Renal pelvis (tissue), 4 donors: ENCODE results near the gene XKR7. TPM values are rescaled to one million over a fixed set of nuclear protein-coding genes. Genes with fewer than 3 reads are reported as not detected.

ENCODE experiments used
- DNase-seq: peaks from one replicate; pipeline ENCODE4 v3.0.0-alpha.2; 2013
- polyA plus RNA-seq, 3 donors: library from polyadenylated mRNA; unstranded; fragments of 120-200 nt; gene quantifications; one replicate each; pipeline ENCODE4 v1.2.1, GENCODE V29; 2013; ENCODE audit not compliant: insufficient read length in 3 of 3

The XKR7 gene
- polyA plus RNA-seq, 3 donors: 0.25 to 0.58 (median 0.43) TPM

DNA sequence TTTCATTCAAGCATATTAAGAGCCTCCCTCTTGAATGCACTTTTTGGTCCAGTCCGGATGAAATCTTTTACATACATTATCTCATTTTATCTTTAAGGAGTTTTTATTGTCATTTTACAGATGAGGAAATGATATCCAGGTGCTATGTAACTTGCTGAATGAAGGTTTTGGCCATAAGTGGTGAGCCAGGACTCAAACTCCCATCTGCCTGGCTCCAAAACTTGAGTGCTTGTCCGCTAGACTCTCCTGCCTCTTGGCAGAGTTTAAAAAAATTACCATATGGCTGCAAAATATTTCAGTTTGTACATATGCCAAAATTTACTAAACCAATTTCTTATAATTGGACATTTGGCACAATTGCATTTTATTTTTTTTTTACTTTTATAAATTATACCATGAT is 28.3 kb upstream of the XKR7 start:
- no peak for DNase-seq

DNA sequence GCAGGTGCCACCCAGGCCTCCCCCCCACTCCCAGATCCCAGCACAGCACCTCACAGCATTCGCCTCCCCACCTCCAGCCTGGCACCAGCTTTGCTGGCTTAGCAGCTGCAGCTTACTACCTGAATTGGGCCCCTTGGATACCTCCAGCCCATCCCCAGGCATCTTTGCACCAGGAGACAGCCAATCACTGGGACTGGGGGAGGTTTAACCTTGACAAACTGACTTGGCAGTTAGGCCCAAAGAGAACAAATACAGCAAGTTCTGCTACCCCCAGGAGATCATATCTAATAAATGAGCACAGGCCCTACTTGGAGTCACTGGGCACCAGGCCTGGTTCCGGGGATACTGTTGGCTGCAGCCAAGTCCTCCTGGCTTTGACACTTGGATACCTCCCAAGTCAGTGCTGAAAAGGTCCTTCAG is 24.9 kb upstream of the XKR7 start:
- no peak for DNase-seq

DNA sequence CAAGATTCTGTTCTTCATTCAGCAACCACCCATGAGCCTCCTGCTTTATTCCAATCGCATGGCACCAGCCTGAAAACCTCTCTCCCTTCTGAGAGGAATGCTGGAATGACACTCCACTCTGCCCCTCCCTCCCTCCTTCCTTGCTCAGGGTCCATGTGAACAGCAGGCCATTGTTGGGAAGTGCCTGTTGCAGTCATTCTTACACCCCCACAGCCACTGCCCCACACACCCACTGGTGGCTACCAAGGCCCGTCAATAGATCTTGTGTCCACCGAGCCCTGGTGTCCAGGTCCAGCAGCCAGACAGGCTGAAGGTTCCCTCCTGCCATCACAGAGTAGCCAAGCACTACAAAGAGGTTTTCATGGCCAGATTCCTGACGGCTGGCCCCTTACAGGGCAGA is 22.6 kb upstream of the XKR7 start:
- no peak for DNase-seq

DNA sequence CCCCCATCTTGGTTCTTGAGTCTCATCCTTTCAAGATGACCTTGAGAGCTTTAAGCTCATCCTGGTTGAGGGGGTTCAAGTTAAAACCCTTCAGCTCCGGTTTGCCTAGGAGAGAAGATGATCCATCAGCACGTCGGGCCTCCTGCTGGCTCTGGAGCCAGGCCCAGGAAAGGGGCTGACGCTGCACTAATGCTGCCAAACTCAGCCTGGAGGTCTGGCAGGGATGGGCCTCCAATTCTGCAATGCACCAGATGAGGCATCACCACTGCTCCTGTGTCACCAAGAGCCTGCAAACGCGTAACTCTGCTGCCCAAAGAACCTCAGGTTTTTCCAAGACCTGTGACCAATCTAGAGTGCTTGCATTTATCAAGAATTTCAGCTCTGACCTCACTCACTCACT is 22.2 kb upstream of the XKR7 start:
- no peak for DNase-seq

DNA sequence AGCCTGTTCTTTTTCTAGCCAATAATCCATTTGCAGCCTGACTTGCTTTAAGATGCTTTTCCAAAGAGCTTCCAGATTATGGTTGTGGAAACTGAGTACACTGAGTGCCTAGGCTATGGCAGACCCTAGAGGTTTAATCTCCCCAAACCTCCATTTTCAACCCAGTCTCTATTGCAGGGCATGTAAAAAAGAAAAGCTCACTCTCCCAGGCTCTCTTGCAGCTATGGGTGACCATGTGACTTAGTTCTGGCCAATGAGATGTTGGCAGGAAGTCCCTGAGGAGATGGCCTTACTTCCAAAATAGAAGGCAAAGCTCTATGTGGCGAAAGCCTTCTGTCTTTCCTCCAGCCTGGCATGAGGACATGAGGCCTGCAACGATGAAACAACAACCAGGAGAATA is 19.9 kb upstream of the XKR7 start:
- DNase-seq: no peak

DNA sequence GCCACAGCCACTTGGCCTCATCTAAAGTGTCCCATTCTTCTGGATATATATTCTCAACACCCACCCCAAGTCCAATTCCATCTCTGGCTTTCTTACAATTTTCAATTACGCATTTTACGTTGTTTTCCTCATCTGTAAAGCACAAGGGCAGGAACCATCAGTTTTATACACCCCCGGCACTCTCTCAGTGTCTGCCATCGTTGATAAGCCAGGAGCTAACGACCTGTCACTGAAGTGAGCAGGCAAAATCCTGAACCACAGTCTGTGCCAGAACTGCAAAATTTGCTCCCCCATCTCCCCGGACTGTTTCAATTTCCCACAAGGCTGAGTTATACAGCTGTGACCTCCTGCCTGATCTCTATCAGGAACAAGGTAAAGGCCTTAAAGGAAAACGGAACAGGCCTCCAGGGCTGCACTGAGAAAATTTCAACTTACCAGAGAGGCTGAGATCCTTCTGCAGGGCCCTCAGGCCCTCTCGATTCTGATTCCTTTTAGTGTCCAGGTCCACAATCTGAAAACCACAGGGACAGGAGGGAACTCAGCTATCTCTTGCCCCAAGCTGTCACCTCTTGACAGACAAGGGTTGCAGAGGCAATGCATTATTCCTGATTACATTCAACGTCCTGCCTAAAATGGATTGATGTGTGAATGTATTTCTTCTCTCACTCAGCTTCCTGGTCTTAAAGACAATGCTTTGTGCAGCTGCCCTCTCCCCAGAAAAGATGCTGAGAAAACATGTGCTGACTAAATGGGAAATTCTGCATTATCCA is 17.9 kb upstream of the XKR7 start:
- DNase-seq: no peak

DNA sequence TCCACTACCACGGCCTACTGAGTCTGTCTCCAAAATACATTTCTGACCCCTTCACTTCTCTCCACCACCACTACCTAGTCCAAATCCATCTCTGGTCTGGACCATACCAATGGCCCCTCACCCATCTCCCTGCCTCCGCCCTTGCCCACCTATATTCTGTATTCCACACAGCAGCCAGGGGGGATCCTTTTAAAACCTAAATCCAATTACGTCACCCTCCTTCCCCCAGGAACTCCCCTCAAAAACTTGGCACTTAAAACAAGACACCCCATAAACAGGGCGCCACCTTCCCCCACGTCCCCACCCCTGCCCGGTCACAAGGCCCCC is 16.8 kb upstream of the XKR7 start:
- no peak for DNase-seq

DNA sequence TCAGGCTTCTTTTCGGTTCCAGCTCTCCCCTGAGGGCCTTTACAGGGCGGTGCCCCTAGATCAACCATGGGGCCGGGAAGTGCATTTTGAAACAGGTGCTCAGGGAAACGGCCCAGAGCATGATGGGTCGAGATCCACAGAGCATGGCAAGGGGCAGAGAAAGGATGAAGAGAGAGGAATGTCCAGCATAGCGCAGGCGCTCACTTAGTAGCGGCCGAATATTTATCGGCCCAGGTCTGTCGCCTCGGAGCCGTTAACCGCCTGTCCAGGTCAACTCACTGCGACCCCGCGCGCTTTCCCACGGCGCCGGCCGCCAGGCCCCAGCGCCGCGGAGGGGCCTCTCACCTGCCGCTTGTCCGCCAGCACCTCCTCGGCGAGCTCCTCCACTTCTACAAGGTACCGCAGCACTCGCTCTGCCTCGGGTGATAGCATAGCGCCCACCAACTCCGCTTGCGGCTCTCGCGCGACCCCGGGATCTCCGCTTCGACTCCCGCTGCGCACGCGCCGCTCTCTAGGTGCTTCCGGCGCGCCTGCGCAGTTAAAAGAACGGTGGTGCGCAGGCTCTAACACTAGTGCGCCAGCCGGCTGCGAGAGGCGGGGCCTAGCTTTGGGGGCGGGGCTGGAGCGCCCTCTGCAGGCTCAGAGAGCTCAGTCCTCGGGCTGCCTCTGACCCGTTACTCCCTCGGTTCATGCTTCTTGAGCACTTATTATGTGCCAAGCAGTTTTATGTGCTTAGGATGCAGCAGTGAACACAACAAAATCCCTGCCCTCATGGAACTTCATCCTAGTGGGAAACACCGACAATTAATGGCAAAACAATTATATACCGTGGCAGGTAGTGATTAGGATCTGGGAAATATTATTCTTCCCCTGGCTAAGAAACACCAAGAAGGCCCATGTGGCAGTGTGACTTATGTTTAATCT is 16.2 kb upstream of the XKR7 start, which contains the start of gene PDRG1:
TSS of gene PDRG1 (minus strand) at position 517 of the 924 bp plus-strand sequence. CDS start at position 432, 85 bp downstream.
- peak; percentile 95 for DNase-seq

DNA sequence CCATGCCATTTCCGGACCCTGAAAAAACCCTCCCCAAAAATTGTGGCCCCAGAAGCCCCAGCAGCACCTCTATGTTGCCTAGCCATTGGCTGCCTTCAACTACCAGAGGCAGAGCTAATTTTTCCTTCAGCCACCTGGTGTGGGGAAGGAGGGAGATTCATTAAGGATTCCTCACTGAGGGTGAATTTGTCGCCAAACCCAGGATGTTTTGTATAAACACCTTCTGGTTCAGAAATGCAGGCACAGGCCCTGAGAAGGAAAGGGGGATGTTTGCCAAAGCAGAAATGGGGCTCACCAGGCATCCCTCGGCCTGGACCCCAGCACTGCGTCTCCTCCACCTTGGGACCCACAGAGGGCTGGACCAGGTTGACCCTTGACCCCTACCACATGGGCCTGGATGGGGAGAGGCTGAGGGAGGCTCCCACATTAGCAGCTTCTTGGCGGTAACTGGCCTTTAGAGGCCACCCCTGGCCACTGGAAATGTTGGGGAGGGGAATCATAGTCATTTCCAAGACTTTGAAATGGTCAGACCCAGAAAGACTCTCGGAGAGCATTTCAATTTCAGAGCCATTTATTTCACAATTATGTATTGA is 14.3 kb upstream of the XKR7 start:
- DNase-seq: no peak

DNA sequence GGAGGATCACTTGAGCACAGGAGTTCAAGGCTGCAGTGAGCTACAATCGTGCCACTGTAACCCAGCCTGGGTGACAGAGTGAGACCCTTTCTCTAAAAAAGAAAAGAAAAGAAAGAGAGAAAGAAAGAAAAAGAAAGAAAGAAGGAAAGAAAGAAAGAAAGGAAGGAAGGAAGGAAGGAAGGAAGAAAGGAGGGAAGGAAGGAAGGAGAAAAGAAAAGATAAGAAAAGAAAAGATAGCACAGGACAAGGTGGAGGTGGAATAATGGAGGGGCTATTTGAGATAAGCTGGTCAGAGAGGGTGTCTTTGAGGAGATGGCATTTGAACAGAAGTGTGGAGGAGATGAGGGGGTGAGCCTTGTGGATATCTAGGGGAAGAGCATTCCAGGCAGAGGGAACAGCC is 13.5 kb upstream of the XKR7 start:
- no peak for DNase-seq

DNA sequence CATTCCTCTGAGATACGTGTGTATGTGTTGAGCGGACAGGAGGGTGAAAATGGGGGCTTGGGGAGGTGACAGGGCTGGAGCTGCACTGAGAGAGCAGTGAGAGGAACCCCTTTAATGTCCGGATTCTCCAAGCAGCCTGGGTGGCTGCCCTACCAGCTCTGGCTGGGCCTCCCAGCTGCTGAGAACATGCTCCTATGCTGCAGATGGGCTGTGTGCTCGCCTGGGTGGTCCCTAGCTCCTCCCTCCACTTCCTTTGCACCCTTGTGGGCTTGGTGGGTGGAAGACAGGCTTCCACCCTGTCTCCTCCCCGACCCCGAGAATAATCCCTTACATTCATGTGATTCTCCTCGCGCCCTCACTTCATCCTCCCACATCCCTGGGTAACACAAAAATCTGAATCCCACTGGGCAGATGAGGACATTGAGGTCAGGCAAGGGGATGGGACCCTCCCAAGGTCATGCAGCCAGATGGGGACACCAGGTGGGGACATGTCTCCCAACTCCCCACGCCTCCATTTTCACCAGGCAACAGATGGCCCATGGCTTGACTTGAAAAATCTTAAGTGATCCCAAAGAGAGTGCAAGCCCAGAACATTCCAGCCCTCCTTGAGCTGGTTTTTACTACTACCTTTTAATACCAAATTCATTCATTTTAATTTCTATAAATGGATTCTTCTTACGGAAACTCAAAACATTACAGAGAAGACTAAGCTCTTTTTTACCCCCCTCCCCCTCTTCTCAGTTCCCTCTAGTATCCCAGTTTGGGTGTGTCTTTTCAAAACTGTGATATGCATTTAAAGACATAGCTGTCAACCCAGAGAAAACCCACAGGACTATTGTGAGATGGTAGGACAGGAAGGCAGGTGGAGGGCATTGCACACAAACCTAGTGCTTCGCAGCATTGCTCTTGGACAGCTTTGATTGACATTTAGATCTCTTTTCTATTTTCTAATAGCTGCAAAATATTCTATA is 11.1 kb upstream of the XKR7 start:
- no peak for DNase-seq

DNA sequence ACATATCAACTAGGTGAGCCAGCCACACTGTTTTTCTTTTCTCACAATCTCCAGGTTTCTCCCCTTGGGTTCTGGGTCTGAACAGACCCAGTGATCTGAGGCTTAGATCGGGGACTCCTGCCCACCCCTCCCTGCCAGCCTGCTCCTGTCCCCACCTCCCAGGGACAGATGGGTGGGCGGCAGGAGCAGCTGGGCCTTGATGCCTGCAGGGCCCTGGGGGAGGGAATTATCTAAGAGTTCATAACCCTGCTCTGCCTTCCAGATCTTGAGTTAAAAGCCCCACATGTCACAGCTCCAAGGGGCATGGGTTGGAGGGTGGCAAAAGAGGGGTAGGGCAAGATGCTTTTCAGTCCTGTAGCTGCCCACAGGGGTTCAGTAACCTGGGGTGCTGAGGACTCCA is 5.2 kb upstream of the XKR7 start:
- DNase-seq: no peak

DNA sequence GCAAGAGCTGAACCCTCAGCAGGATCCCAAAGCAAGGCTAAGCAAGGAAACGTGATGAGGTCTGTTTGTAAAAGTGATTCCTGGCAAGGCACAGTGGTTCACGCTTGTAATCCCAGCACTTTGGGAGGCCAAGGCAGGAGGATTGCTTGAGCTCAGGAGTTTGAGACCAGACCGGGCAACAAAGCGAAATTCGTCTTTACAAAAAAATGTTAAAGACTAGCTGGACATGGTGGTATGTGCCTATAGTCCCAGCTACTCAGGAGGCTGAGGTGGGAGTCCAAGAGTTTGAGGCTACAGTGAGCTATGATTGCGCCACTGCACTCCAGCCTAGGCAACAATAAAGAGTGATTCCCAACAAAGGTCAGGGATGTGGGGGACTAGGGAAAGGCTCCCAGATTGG is 4.1 kb upstream of the XKR7 start:
- DNase-seq: no peak

DNA sequence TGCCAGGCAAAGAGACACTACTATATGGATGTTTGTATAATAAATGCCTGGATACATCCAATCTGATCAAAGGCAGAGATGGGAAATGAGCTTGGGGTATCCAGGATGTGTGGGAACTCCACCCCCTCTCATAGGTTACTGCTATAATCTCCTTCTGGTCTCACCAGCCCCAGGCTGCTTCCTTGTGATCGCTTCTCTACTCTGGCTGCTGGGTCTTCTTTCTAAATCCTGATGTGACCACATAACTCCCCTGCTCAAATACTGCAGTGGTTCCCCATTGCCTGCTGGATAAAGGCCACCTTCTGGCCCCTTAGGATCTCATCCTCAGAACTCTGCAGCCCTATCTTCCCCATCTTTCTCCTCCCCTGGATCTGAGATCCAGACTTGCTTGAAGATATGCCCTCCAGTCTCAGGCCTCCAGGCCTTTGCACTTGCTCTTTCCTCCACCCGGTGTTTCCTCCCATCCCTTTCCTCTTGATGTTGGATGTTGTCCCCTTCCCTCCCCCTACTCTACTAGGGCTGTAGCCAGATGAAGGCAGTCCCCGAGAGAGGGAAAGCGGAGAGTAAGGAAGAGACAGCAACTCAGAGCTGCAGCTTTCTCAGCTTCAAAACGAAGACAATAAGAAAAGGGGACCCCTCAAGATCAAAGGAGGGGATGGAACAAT is 828 bp upstream of the XKR7 start:
- no peak for DNase-seq

DNA sequence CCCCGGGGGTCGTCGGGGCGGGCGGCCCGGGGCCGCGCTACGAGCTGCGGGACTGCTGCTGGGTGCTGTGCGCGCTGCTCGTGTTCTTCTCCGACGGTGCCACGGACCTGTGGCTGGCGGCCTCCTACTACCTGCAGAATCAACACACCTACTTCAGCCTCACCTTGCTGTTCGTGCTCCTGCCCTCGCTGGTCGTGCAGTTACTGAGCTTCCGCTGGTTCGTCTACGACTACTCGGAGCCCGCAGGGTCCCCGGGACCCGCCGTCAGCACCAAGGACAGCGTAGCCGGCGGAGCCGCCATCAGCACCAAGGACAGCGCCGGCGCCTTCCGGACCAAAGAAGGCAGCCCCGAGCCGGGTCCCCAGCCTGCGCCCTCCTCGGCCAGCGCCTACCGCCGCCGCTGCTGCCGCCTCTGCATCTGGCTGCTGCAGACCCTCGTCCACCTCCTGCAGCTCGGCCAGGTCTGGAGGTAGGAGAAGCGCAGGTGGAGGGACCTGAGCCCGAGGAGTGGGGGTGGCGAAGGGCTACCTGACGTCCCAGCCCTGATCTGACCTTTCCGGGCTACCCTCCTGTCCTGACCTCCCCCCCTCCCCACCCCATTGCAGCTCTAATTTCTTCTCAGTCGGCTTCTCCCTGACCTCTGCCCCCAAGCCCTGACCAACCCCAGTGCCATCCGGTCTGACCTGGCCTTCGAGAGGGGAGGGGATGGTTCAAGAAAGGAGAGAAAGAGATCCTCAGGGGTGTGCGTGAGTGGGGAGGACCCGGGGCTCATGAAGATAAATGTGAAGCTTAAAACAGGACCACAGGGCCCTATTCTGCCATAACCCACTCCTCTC is 558 bp downstream of the XKR7 start:
- peak; percentile 86 for DNase-seq

DNA sequence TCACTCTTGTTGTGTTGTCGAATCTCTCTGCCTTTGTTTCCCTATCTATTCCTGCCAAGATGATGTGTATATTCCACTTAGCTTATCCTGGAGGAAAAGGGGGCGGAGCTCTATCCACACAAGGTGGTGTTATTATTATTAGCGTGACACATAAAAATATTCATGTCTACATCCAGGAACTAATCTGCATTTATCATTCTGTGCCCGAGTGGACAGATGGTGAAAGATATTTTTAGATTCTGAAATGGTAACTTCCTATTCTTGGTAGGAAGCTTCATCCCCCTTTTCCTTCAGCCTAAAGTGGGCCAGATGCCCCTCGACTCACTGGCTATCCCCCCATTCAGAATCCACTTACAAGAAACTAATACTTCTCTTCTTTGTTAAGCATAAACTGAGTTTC is 2.0 kb downstream of the XKR7 start:
- no peak for DNase-seq

DNA sequence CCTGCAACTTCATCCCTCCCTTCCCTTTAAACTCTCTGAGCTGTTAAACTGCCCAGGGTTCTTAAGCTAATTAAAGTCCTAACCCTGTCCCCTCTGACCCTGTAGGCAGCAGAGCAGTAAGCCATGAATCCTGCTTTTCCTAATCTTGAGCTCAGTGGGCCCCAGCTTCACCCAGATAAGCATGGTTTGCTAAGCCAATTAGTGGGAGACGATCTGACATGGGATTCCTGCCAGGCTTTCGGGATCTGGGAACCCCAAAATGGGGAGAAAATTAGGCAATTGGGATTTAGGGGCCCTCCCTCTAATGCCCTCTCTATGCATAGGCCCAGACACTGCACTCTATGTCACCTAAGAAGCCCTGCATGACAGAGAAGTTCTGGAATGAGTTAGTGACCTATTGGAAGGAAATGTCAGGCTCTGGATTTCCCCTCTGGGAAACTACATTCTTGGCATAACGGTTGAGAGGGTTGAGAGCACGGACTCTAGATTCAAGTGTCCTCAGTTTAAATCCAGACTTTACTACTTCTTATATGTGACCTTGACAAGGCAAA is 4.6 kb downstream of the XKR7 start:
- peak; percentile 70 for DNase-seq

DNA sequence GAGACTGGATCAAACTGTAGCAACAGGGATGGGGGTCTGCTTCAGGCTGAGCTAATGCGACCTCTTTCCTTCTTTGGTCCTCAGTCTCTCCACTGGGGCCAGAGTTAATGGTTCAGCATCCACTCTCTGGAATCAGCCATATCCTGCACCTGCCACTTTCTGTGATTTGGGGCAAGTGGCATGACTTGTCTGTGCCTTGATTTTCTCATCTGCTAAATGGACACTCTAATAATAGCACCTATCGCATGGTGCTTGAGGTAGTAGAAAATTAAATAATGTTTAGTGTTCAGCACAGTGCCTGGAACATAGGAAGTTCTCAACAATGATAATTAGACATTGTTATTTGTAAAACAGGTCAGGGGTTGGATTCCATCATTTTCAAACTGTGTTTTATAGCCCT is 6.3 kb downstream of the XKR7 start:
- DNase-seq: no peak

DNA sequence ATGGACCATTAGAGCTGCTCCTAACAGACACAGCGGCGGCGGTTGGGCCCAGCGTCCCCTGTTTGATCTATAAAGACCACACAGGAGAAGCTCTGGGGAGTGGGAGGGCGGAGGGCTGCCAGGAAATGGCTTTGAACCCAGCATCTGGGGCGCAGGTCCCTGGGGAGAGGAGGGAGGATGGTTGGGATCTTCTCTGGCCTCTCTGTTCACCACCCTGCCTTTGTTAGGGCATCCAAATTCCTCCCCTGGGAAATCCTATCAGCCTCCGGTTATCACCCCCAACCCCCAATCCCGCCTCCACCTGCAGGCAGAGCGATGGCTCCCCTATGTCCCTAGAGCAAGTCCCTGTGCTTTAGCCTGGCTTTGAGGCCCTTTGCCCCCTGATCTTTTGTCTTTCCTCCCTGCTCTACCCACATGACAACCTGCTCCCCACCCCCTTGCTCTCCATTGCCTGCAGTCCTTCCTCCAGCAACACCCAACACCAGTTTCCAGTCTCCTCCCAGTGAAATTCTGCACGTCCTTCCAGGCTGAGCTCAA is 7.1 kb downstream of the XKR7 start:
- peak; percentile 78 for DNase-seq
